HepG2 (cell line): ENCODE results near the gene CCDC97. TPM values are rescaled to one million over a fixed set of nuclear protein-coding genes. Genes with fewer than 3 reads are reported as not detected.

Experiments
- EHMT2 ChIP-seq: fragments of 200-600 bp; sonication (generic); IDR thresholded peaks from 2 replicates; pipeline ENCODE4 v1.7.0; 2017; ENCODE audit warnings: antibody characterized with exemption, low read depth, low read length, borderline replicate concordance
- KLF13 ChIP-seq: sonication (generic); formaldehyde crosslinking; IDR thresholded peaks from 2 replicates; pipeline ENCODE4 v1.4.0; 2020; ENCODE audit warnings: mild to moderate bottlenecking, missing genetic modification reagents
- KLF9 ChIP-seq: IDR thresholded peaks from 2 replicates; pipeline ENCODE4 v1.6.1; 2016; ENCODE audit warnings: low read depth
- PRPF4 ChIP-seq: fragments of 200-400 bp; formaldehyde crosslinking; IDR thresholded peaks from 2 replicates; pipeline ENCODE4 v1.6.1; 2016; ENCODE audit warnings: low read length, low read depth; ENCODE audit not compliant: poor library complexity, severe bottlenecking
- TBP ChIP-seq: sonication (generic); formaldehyde crosslinking; IDR thresholded peaks from 2 replicates; pipeline ENCODE4 v1.5.0; 2020; ENCODE audit warnings: missing genetic modification reagents
- ZBTB2 ChIP-seq: sonication (generic); formaldehyde crosslinking; IDR thresholded peaks from 2 replicates; pipeline ENCODE4 v1.8.0; 2022; ENCODE audit warnings: low read depth, missing genetic modification reagents
- ZFP36 ChIP-seq: fragments of 150-350 bp; IDR thresholded peaks from 2 replicates; pipeline ENCODE4 v1.6.1; 2018; ENCODE audit warnings: borderline replicate concordance, low read length, low read depth; ENCODE audit not compliant: partially characterized antibody
- ZNF430 ChIP-seq: sonication (generic); formaldehyde crosslinking; IDR thresholded peaks from 2 replicates; pipeline ENCODE4 v1.9.0; 2021; ENCODE audit warnings: mild to moderate bottlenecking, missing genetic modification reagents
- ZNF564 ChIP-seq: sonication (generic); formaldehyde crosslinking; IDR thresholded peaks from 2 replicates; pipeline ENCODE4 v1.8.1; 2023; ENCODE audit warnings: mild to moderate bottlenecking, missing genetic modification reagents
- ZNF746 ChIP-seq: sonication (generic); formaldehyde crosslinking; IDR thresholded peaks from 2 replicates; pipeline ENCODE4 v1.8.0; 2022; ENCODE audit warnings: mild to moderate bottlenecking, missing genetic modification reagents
- ZSCAN30 ChIP-seq: sonication (generic); formaldehyde crosslinking; IDR thresholded peaks from 2 replicates; pipeline ENCODE4 v1.5.0; 2020; ENCODE audit warnings: mild to moderate bottlenecking, missing genetic modification reagents
- polyA plus RNA-seq, 8 experiments: library from polyadenylated mRNA; depleted of rRNA in 3 of 8; stranded (reverse) in 7 of 8; unstranded in 1 of 8; fragments of >200 nt; fragmentation: Illumina TruSeq in 4 of 8; extraction: Trizol in 4 of 8; gene quantifications; 2 replicates each; pipeline versions ENCODE4 v1.2.1 to v1.2.3, GENCODE V29; 2011 to 2016; ENCODE audit warnings: low read depth in 4 of 8, missing spikeins in 1 of 8, mixed read lengths in 1 of 8; ENCODE audit not compliant: insufficient read depth in 1 of 8
- total RNA-seq, 5 experiments: library from RNA; depleted of rRNA; stranded (reverse); fragments of >200 nt; fragmentation: Illumina TruSeq; extraction: Trizol; gene quantifications; 2 replicates each; pipeline ENCODE4 v1.2.3, GENCODE V29; 2016; ENCODE audit warnings: low read depth in 1 of 5
- TF ChIP-seq, protein P1 (sequence below): sonication (generic); formaldehyde crosslinking; IDR thresholded peaks from 2 replicates; pipeline ENCODE4 v1.9.0; 2021; ENCODE audit warnings: mild to moderate bottlenecking, missing genetic modification reagents
- TF ChIP-seq, protein P2 (sequence below): sonication (generic); formaldehyde crosslinking; IDR thresholded peaks from 2 replicates; pipeline ENCODE4 v1.4.0; 2020; ENCODE audit warnings: missing genetic modification reagents

The CCDC97 gene
- total and polyA plus RNA-seq, 2 of the 13 experiments (the other 11 are each of a cell fraction or from before 2014, with no cell fraction given) = 6.2 to 7.3 TPM

GRCh38 chr19:41324921-41325639 lies 15.1 kb downstream of the CCDC97 start (continued):
- TF ChIP-seq, protein P1, sequence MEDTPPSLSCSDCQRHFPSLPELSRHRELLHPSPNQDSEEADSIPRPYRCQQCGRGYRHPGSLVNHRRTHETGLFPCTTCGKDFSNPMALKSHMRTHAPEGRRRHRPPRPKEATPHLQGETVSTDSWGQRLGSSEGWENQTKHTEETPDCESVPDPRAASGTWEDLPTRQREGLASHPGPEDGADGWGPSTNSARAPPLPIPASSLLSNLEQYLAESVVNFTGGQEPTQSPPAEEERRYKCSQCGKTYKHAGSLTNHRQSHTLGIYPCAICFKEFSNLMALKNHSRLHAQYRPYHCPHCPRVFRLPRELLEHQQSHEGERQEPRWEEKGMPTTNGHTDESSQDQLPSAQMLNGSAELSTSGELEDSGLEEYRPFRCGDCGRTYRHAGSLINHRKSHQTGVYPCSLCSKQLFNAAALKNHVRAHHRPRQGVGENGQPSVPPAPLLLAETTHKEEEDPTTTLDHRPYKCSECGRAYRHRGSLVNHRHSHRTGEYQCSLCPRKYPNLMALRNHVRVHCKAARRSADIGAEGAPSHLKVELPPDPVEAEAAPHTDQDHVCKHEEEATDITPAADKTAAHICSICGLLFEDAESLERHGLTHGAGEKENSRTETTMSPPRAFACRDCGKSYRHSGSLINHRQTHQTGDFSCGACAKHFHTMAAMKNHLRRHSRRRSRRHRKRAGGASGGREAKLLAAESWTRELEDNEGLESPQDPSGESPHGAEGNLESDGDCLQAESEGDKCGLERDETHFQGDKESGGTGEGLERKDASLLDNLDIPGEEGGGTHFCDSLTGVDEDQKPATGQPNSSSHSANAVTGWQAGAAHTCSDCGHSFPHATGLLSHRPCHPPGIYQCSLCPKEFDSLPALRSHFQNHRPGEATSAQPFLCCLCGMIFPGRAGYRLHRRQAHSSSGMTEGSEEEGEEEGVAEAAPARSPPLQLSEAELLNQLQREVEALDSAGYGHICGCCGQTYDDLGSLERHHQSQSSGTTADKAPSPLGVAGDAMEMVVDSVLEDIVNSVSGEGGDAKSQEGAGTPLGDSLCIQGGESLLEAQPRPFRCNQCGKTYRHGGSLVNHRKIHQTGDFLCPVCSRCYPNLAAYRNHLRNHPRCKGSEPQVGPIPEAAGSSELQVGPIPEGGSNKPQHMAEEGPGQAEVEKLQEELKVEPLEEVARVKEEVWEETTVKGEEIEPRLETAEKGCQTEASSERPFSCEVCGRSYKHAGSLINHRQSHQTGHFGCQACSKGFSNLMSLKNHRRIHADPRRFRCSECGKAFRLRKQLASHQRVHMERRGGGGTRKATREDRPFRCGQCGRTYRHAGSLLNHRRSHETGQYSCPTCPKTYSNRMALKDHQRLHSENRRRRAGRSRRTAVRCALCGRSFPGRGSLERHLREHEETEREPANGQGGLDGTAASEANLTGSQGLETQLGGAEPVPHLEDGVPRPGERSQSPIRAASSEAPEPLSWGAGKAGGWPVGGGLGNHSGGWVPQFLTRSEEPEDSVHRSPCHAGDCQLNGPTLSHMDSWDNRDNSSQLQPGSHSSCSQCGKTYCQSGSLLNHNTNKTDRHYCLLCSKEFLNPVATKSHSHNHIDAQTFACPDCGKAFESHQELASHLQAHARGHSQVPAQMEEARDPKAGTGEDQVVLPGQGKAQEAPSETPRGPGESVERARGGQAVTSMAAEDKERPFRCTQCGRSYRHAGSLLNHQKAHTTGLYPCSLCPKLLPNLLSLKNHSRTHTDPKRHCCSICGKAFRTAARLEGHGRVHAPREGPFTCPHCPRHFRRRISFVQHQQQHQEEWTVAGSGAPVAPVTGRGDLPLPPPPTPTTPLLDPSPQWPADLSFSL (CRISPR knock-in tag) = no peak
- TF ChIP-seq EHMT2 (no peak), ZNF430 (no peak), TBP (CRISPR knock-in tag) (no peak), ZBTB2 (CRISPR knock-in tag) (no peak), KLF9 (CRISPR knock-in tag) (peak; percentile 56; the same call in 1 of the 2 replicates), KLF13 (CRISPR knock-in tag) (no peak), ZNF564 (CRISPR knock-in tag) (peak; percentile 12; the same call in 1 of the 2 replicates), ZNF746 (CRISPR knock-in tag) (peak; percentile 74; the same call in 1 of the 2 replicates), ZFP36 (no peak), PRPF4 (no peak), ZSCAN30 (CRISPR knock-in tag) (no peak)
- TF ChIP-seq, protein P2, sequence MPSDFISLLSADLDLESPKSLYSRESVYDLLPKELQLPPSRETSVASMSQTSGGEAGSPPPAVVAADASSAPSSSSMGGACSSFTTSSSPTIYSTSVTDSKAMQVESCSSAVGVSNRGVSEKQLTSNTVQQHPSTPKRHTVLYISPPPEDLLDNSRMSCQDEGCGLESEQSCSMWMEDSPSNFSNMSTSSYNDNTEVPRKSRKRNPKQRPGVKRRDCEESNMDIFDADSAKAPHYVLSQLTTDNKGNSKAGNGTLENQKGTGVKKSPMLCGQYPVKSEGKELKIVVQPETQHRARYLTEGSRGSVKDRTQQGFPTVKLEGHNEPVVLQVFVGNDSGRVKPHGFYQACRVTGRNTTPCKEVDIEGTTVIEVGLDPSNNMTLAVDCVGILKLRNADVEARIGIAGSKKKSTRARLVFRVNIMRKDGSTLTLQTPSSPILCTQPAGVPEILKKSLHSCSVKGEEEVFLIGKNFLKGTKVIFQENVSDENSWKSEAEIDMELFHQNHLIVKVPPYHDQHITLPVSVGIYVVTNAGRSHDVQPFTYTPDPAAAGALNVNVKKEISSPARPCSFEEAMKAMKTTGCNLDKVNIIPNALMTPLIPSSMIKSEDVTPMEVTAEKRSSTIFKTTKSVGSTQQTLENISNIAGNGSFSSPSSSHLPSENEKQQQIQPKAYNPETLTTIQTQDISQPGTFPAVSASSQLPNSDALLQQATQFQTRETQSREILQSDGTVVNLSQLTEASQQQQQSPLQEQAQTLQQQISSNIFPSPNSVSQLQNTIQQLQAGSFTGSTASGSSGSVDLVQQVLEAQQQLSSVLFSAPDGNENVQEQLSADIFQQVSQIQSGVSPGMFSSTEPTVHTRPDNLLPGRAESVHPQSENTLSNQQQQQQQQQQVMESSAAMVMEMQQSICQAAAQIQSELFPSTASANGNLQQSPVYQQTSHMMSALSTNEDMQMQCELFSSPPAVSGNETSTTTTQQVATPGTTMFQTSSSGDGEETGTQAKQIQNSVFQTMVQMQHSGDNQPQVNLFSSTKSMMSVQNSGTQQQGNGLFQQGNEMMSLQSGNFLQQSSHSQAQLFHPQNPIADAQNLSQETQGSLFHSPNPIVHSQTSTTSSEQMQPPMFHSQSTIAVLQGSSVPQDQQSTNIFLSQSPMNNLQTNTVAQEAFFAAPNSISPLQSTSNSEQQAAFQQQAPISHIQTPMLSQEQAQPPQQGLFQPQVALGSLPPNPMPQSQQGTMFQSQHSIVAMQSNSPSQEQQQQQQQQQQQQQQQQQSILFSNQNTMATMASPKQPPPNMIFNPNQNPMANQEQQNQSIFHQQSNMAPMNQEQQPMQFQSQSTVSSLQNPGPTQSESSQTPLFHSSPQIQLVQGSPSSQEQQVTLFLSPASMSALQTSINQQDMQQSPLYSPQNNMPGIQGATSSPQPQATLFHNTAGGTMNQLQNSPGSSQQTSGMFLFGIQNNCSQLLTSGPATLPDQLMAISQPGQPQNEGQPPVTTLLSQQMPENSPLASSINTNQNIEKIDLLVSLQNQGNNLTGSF (CRISPR knock-in tag) = no peak
